ENCODE measurements around the gene SDHB.

- TF ChIP-seq POLR2A (IDR thresholded peaks at IDR 0.05) (no peak), CTCF (IDR thresholded peaks at IDR 0.05 in 8 of 11, conservative IDR thresholded peaks at IDR 0.05 in 3 of 11) (no peak), POLR2AphosphoS5 (IDR thresholded peaks at IDR 0.05) (no peak)
Measured at GRCh38 chr1:17082761-17083160, 28.9 kb upstream of the SDHB start.

All from spleen (tissue), 7 donors.